GM18499 (cell line): Measurements from ENCODE around the gene LACTBL1.
"Not testable (repeated sequence)": the region's sequence is repeated elsewhere in the genome, so short reads cannot be mapped to it uniquely, and the experiment has no call there.

Source experiments
- ATAC-seq: cut with Tn5 transposase; IDR thresholded peaks from one replicate; pipeline ENCODE4 v1.9.1; 2021; ENCODE audit warnings: moderate number of reproducible peaks; ENCODE audit not compliant: insufficient read depth, unreplicated experiment

The LACTBL1 gene

GRCh38 chr1:22949822-22950331 is 22.8 kb downstream of the LACTBL1 start:
- ATAC-seq = no peak

GRCh38 chr1:22945171-22945570 is 27.5 kb downstream of the LACTBL1 start:
- ATAC-seq = not testable (repeated sequence)

- ATAC-seq = no peak
Observed at GRCh38 chr1:22944346-22945055, 28.2 kb downstream of the LACTBL1 start.

- ATAC-seq = no peak
Observed at GRCh38 chr1:22941257-22941656, 31.4 kb downstream of the LACTBL1 start.

GRCh38 chr1:22936681-22937080 is 36.0 kb downstream of the LACTBL1 start:
- ATAC-seq = no peak

- no peak for ATAC-seq
Observed at GRCh38 chr1:22935433-22935832, 37.2 kb downstream of the LACTBL1 start.

- no peak for ATAC-seq
Observed at GRCh38 chr1:22932803-22933470, 39.7 kb downstream of the LACTBL1 start.

- no peak for ATAC-seq
Observed at GRCh38 chr1:22930240-22930912, 42.3 kb downstream of the LACTBL1 start.

GRCh38 chr1:22925111-22925510 is 47.6 kb downstream of the LACTBL1 start:
- no peak for ATAC-seq

GRCh38 chr1:22922640-22923039 is 50.0 kb downstream of the LACTBL1 start:
- no peak for ATAC-seq

GRCh38 chr1:22921452-22922126 is 51.1 kb downstream of the LACTBL1 start:
- ATAC-seq = no peak

- ATAC-seq = no peak
Observed at GRCh38 chr1:22920734-22921451, 51.8 kb downstream of the LACTBL1 start.

- ATAC-seq = no peak
Observed at GRCh38 chr1:22920026-22920733, 52.5 kb downstream of the LACTBL1 start.

- no peak for ATAC-seq
Observed at GRCh38 chr1:22919341-22920025, 53.2 kb downstream of the LACTBL1 start.

GRCh38 chr1:22918644-22919043 is 54.0 kb downstream of the LACTBL1 start:
- no peak for ATAC-seq

GRCh38 chr1:22917989-22918388 is 54.7 kb downstream of the LACTBL1 start:
- ATAC-seq = no peak

GRCh38 chr1:22916471-22916820 is 56.2 kb downstream of the LACTBL1 start:
- ATAC-seq = no peak

GRCh38 chr1:22915816-22916470 is 56.7 kb downstream of the LACTBL1 start:
- ATAC-seq = no peak
